ENCODE measurements around the gene CYP2S1.
"Not testable (repeated sequence)": the region's sequence is repeated elsewhere in the genome, so short reads cannot be mapped to it uniquely, and the experiment has no call there.

The CYP2S1 gene

DNA sequence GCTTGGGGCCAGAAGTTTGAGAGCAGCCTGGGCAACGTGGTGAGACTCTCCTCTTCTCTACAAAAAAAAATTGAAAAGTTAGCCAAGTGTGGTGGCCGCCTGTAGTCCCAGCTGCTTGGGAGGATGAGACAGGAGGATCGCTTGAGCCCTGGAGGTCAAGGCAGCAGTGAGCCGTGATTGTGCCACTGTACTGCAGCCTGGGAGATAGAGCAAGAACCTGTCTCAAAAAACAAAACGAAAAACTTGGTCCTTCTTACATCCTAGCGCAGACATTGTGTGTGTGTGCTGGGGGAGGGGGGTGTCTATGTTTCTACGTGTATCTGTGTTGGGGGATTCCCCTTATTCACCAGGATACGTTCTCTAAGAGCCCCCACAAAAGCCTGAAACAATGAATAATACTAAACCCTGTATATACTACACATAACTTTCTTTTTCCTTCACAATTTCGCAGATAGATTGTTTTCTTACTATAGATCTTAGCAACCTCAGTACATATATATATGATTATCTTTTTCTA, 33.9 kb downstream of the CYP2S1 start:
- no peak for DNase-seq (ENCODE audit: low spot score)

DNA sequence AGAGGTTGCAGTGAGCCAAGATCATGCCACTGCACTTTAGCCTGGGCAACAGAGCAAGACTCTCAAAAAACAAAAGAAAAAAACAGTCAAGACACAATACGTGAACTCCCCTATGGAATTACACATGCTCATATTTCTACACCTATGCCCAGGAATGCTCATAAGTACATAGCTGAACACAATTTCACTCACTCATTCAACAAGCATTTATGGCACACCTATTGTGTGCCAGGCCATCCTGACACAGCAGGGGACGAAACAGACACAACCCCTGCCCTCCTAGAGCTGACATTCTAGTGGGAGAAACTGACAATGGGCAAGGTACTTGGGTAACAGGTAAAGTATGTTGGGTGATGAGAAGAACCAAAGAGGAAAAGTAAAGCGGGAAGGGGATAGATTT, 35.5 kb downstream of the CYP2S1 start:
- DNase-seq (ENCODE audit: low spot score) = no peak

DNA sequence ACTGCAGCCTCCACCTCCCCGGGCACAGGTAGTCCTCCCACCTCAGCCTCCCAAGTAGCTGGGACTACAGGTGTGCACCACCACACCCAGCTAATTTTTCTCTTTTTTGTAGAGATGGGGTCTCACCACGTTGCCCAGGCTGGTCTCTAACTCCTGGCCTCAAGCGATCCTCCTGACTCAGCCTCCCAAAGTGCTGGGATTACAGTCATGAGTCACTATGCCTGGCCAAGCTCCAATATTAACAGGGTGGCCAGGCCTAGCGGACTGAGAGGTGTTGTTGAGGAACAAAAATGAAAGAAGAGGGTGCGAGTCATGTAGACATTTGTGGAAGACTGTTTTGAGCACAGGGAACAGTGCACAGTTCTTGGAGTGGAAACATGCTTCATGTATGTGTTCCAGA, 36.3 kb downstream of the CYP2S1 start:
- not testable (repeated sequence) for DNase-seq (ENCODE audit: low spot score)

DNA sequence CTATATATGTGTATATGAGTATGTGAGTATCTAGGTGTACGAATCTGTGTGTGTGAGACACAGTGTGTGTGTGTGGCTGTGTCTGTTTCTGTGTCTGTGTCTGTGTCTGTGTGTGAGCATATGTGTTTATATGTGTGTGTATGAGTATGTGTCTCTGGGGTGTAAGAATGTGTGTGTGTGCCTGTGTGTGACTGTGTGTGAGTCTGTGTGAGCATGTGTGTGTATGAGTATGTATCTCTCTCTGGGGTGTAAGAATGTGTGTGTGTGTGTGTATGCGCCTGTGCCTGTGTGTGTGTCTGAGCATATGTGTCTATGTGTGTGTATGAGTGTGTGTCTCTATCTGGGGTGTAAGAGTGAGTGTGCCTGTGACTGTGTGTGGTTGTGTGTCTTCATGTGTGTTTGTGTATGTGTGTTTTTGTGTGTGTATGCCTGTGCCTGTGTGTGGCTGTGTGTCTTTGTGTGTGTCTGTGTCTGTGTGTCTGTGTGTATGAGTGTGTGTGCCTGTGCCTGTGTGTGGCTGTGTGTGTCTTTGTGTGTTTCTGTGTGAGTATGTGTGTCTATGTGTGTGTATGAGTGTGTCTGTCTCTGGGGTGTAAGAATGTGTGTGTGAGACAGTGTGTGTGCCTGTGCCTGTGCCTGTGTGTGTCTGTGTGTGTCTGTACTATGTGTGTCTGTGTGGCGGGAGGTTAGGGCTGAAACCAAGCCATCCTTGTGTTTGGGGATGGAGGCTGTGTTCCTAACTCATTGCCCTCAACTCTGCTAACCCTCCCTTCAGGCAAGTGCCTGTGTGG, 37.2 kb downstream of the CYP2S1 start:
- no peak for DNase-seq (ENCODE audit: low spot score)

DNA sequence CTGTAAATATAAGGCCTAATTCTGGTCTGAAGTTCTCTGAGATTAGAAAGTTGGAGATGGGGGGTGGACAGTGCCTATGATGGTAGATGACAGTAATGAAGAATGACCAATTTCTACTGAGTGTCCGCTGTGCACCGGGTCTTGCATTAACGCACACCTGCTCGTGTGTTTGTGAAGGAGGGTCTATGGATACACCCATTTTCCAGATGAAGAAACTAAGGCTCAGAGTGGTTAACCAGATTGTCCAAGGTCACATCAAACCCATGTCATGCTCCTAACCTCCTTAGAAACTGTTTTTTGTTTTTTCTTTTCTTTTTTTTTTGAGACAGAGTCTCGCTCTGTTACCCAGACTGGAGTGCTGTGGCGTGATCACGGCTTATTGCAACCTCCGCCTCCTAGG, 39.7 kb downstream of the CYP2S1 start:
- DNase-seq (ENCODE audit: low spot score) = no peak

DNA sequence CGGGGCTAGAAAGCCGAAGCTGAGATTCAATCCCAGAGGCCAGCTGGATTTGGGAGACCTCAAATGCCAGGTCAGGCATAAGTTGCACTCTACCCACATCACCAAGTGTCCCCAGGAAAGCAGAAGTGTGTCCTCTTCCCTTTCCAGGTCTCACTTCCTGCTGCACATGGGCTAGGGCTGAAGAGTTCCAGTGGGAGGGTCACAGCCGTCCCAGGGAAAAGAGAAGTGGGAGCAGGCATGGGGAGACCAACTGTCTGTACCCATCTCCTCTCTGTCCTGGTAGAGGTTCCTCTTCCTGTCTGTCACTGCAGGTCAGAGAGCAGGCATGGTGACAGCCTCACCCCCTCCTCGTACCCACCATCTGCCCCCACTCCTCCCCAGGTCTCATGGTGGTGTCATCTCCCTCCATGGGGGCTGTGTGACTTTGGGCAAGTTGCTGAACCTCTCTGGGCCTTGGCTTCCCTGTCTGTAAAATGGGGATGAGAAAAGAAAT, 40.8 kb downstream of the CYP2S1 start:
- DNase-seq (ENCODE audit: low spot score) = no peak

DNA sequence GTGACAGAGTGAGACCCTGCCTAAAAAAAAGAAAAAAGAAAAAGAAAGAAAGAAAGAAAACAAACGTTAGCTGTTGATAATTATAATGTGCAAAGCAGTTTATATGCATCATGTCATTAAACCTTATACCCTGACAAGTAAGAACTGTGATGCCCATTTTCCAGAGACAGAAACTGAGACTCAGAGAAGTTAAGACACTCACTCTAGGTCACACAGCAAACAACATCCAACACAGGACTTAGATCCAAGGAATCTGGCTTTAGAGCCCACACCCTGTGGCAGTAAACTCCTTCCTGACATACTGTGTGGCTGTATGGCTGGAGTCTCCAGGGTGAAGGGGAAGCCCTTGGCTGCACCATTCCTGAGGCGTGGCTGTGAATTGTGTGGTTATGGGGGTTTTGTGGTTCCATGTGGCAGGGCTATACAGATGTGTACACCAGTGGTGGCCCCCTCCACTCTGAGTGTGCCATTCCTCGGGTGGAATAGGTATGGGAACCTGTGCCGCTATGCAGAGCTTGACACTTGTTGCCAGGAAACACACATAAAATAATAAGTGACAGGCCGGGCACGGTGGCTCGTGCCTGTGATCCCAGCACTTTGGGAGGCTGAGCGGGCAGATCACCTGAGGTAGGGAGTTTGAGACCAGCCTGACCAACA, 41.6 kb downstream of the CYP2S1 start:
- no peak for DNase-seq (ENCODE audit: low spot score)

DNA sequence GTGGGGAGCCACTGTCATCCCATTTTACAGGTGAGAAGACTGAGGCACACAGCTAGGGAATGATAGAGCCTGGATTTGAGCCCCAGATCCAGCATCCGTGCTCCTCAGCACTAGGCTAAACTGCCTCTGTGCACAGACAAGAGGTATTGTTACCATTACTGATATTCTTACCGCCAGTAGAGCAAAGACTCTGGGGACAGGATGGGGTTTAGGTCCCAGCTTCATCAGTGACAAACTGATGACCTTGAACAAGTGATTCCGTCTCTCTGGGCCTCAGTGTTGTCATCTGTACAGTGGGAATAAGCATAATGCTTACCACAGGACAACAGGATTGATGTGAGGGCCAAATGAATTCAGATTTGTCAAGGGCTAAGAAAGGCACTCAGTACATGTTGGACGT, 42.5 kb downstream of the CYP2S1 start:
- no peak for DNase-seq (ENCODE audit: low spot score)

DNA sequence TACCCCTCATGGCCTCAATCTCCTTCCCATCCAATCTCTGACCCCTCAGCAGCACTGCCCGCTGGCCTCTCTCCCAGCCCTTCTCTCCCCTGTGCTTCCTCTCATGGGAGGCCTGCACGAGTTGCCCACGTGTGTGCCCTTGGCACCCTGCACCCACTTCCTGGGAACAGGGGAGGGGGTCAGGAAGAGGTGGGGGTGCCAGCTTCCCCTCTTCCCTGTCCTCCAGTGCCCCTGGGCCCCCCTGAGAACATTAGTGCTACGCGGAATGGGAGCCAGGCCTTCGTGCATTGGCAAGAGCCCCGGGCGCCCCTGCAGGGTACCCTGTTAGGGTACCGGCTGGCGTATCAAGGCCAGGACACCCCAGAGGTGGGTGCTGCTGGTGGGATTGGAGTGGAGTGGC, 45.2 kb downstream of the CYP2S1 start:
- no peak for DNase-seq (ENCODE audit: low spot score)

DNA sequence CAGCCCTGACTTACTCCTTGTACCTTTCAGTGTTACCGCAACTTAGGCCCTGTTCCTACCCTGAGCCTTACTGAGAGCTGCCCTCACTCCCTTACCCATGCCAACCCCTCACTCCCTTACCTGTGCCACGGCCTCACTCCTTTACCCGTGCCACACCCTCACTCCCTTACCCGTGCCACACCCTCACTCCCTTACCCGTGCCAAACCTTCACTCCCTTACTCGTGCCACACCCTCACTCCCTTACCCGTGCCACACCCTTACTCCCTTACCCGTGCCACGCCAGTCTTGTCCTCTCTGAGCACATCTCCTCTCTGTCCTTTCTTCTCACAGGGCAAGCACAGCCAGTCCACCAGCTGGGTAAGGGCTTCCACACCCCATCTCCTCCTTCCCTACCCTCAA, 46.3 kb downstream of the CYP2S1 start:
- no peak for DNase-seq (ENCODE audit: low spot score)

DNA sequence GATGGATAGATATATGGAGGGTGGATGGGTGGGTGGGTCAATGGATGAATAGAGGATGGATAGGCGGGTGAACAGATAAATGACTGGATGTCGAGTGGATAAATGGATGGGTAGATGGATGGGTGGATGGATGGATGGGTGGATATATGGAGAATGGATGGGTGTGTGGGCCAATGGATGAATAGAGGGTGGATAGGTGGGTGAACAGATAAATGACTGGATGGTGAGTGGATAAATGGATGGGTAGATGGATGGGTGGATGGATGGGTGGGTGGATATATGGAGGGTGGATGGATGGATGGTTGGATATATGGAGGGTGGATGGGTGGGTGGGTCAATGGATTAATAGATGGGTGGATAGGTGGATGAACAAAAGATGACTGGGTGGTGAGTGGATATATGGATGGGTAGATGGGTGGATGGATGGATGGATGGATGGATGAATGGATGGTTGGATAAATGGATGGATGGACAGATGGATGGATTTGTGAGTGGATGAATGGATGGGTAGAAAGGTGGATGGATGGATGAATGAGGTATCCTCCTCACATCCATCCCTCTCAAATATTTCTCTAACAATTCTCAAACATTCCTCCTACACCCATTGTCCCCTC, 47.0 kb downstream of the CYP2S1 start:
- DNase-seq (ENCODE audit: low spot score) = no peak

DNA sequence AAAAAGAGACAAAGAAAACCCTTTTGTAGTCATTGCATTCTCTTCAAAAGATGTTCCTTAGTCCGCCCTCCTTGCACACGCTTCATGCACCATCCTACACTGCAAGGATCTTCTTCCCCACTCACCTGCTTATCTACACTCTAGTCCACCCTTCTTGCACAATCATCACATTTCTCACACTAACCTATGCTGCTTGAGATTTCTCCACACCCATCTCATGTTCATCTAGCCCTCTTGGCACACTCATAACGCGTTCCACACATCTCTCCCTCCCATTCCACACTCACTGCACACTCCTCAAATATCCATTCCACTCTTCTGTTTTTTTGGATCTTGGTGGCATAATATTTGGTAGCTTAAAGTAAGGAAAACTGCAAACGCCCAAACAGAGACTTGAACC, 48.8 kb downstream of the CYP2S1 start:
- DNase-seq (ENCODE audit: low spot score) = no peak

DNA sequence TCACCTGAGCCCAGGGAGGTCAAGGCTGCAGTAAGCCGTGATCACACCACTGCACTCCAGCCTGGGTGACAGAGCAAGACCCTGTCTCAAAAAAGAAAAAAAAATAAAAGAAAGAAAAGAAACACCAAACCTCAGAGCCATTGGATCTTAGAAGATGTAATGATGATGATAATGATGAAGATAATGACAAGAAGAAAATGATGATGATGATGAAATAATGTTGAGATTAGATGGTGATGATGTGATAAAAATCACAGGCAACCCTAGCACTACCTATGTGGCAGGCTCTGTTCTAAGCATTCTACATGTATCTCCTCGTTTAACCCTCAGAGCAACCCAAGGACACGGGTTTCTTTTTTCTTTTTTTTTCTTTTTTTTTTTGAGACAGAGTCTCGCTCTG, 51.1 kb downstream of the CYP2S1 start:
- no peak for DNase-seq (ENCODE audit: low spot score)

DNA sequence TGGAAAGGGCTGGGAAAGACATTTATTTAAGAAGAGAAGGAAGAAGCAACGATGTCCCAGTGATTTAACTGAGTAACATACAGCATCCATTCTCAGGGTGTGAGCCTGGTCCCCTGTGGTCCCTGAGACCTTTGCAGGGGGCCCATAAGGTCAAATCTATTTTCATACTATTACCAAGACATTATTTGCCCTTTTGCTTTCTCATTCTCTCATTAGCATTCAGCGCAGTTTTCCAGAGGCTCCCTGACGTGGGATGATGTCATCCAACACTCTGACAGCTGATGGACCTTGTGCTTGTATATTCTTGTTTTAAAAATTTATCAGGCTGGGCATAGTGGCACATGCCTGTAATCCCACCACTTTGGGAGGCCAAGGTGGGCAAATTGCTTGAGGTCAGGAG, 52.8 kb downstream of the CYP2S1 start:
- no peak for DNase-seq (ENCODE audit: low spot score)

DNA sequence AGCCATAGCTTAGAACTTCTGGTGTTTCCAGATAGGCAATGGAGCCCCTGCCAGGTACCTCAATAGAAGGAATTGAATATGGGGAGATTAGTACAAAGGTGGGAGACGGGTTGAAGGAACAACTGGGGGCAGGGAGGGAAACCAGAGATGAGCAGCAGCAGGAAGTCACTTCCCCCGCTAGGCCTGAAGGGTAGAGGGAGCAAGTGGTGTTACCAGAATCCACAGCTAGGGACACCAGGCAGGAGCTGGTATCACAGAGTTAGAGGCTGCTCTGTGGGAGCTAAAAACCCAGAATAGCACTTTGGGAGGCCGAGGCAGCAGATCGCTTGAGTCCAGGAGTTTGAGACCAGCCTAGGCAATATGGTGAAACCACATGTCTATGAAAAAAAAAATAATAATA, 55.9 kb downstream of the CYP2S1 start:
- no peak for DNase-seq (ENCODE audit: low spot score)

DNA sequence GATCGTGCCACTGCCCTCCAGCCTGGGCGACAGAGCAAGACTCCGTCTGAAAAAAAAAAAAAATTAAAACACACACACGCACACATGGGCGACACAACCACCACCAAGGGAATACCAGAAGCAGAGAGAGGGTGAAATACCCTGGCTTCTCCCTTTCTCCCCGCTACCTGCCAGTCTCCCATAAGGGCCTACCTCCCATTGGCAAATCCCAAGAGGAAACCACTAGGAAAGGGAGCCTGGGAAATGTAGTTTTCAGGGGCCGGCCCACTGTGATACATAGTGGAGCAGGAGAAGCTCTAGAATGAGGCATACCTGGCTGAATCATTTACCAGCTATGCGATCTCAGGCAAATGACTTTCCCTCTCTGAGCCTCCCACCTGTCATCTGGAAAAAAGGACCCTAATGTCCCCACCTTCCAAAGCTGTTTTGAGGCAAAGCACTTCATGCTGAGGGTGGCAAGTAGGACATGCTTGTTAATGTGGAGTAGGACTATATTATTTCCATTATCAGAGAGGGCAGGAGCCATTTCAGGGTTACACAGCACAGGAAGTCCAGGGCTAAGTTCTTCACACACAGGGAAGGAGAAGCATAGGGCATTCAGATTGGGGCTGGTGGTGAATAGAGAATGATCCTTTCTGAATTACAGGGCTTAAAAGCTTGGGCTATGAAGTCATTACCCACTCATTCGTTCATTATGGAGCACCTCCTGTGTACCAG, 56.8 kb downstream of the CYP2S1 start:
- DNase-seq (ENCODE audit: low spot score) = no peak

DNA sequence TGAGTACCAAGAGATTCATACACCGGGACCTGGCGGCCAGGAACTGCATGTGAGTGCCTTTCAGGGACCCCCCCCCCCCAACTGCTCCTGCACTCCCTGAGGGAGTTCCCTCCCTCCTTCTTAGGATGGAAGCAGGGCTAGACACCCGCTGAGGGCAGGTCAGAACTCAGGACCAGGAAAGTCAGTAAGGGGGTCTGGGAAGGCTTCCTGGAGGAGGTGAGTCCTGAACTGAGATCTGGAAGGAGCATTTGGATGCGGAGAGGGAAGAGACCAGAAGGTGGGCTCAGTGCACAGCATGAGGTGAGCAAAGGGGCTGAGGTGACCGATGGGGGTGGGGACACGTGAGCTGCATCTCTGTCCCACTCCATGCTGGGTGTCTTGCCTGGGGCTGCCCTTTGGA, 60.6 kb downstream of the CYP2S1 start:
- DNase-seq (ENCODE audit: low spot score) = no peak

DNA sequence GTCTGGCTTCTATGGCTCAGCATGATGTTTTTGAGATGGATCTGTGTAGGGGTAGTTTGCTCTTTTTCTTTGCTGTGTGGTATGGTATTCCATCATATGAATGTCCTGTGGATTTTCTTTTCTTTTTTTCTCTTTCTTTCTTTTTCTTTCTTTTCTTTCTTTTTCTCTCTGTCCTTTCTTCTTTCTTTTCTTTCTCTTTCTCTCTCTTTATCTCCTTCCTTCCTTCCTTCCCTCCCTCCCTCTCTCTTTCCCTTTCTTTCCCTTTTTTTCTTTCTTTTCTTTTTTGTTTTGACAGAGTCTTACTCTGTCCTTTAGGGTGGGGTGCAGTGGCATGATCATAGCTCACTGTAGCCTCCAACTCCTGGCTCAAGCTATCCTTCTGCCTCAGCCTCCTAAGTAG, 62.2 kb downstream of the CYP2S1 start:
- DNase-seq (ENCODE audit: low spot score) = no peak
